ENCODE data around the gene ELAVL2. TPM values are rescaled to one million over a fixed set of nuclear protein-coding genes. Genes with fewer than 3 reads are reported as not detected.
"Not testable (repeated sequence)": the region's sequence is repeated elsewhere in the genome, so short reads cannot be mapped to it uniquely, and the experiment has no call there.

ELAVL2 gene
- total RNA-seq, 1 experiment from 2014 or later = 16.3 TPM

DNA sequence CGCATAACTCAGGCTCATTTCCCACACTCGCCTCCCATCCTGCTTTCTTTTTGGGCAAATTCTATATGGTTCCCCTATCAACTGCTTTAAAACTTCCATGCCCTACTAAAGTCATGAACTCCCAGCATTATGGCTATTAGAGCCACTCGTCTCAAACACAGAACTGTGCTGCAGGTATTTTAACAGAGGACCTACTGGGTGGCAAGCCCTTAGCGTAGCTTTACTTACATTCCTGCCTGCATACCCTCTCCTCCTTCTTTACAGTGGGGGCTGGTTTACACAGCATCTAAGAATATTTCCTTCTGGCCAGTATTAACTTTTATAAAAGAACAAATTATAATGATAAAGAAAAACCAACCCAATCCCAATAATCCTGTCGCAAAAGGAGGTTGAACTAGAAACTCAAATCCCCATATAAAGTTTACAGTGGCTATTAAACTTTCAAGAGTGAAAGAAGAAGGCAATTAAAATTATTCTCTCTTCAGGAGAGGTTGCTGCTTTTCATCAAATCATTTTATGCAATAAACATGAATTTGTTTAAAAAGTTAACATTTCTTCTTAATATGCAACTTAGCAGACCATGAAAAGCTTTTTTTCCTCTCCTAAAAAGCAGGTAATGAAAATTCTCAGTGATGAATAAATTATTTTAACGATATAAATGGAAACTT is 100.6 kb downstream of the ELAVL2 start:
- Histone ChIP-seq H3K36me3 (ENCODE audit: low read depth, low read length) (peaks cover under 1% of the 10 kb centered on the region; the same call in 1 of the 2 replicates), H3K4me3 (ENCODE audit: low read length) (no peak overlapping the region), H3K27ac (ENCODE audit: low read length) (no peak overlapping the region), H3F3A (ENCODE audit: low read length, unreplicated experiment) (no peaks in the 10 kb centered on the region), H3K4me2 (ENCODE audit: low read length) (no peak overlapping the region), H3K4me1 (ENCODE audit: insufficient read depth, low read length) (no peaks in the 10 kb centered on the region), H4K20me1 (ENCODE audit: low read length) (no peaks in the 10 kb centered on the region), H3K9me2 (replicated peaks; ENCODE audit: low read length) (no peaks in the 10 kb centered on the region), H2AFZ (ENCODE audit: low read length) (no peak overlapping the region), H3K79me2 (ENCODE audit: low read length) (peaks cover 24% of the 10 kb centered on the region), H3K27me3 (ENCODE audit: low read length) (no peaks in the 10 kb centered on the region), H3K9ac (ENCODE audit: low read length) (no peak overlapping the region), H3K9me3 (ENCODE audit: low read length) (no peaks in the 10 kb centered on the region)
- TF ChIP-seq, protein P1, sequence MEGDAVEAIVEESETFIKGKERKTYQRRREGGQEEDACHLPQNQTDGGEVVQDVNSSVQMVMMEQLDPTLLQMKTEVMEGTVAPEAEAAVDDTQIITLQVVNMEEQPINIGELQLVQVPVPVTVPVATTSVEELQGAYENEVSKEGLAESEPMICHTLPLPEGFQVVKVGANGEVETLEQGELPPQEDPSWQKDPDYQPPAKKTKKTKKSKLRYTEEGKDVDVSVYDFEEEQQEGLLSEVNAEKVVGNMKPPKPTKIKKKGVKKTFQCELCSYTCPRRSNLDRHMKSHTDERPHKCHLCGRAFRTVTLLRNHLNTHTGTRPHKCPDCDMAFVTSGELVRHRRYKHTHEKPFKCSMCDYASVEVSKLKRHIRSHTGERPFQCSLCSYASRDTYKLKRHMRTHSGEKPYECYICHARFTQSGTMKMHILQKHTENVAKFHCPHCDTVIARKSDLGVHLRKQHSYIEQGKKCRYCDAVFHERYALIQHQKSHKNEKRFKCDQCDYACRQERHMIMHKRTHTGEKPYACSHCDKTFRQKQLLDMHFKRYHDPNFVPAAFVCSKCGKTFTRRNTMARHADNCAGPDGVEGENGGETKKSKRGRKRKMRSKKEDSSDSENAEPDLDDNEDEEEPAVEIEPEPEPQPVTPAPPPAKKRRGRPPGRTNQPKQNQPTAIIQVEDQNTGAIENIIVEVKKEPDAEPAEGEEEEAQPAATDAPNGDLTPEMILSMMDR (conservative IDR thresholded peaks at IDR 0.05; ENCODE audit: low read depth, low read length) = no peak
- TF ChIP-seq EZH2phosphoT487 (IDR thresholded peaks at IDR 0.05; ENCODE audit: borderline replicate concordance, low read length) (no peak), EZH2 (IDR thresholded peaks at IDR 0.05; ENCODE audit: low read length, unreplicated experiment) (no peak)
- no peak for DNase-seq
- intact Hi-C loops (cut with micrococcal nuclease) = no loop called here
- CTCF ChIA-PET = no interaction called here
- no TSS peak for BruUV-seq (replicated peaks)
- POLR2A ChIA-PET (ENCODE audit: unreplicated experiment) = no interaction called here
- ATAC-seq = no peak

GRCh38 chr9:23723672-23724071 is 102.4 kb downstream of the ELAVL2 start:
- intact Hi-C loops (cut with micrococcal nuclease) = no loop called here
- no peaks in the 10 kb centered on the region for H3K4me1 ChIP-seq (ENCODE audit: insufficient read depth, low read length)
- TF ChIP-seq EZH2 (IDR thresholded peaks at IDR 0.05; ENCODE audit: low read length, unreplicated experiment) (no peak), EZH2phosphoT487 (IDR thresholded peaks at IDR 0.05; ENCODE audit: borderline replicate concordance, low read length) (no peak)
- TF ChIP-seq, protein P1 (conservative IDR thresholded peaks at IDR 0.05; ENCODE audit: low read depth, low read length) = no peak
- no peak overlapping the region for H3K9ac ChIP-seq (ENCODE audit: low read length)
- no peak for DNase-seq
- H3K4me2 ChIP-seq (ENCODE audit: low read length) = no peak overlapping the region
- no peak overlapping the region for H2AFZ ChIP-seq (ENCODE audit: low read length)
- no peaks in the 10 kb centered on the region for H4K20me1 ChIP-seq (ENCODE audit: low read length)
- no peaks in the 10 kb centered on the region for H3K9me3 ChIP-seq (ENCODE audit: low read length)
- no peaks in the 10 kb centered on the region for H3K27me3 ChIP-seq (ENCODE audit: low read length)
- no peaks in the 10 kb centered on the region; the same call in 1 of the 2 replicates for H3K36me3 ChIP-seq (ENCODE audit: low read depth, low read length)
- ATAC-seq = no peak
- no peaks in the 10 kb centered on the region for H3K9me2 ChIP-seq (replicated peaks; ENCODE audit: low read length)
- ChIA-PET CTCF (no interaction called here), POLR2A (ENCODE audit: unreplicated experiment) (no interaction called here)
- BruUV-seq (replicated peaks) = no TSS peak
- peaks cover 30% of the 10 kb centered on the region for H3K79me2 ChIP-seq (ENCODE audit: low read length)
- no peak overlapping the region for H3K27ac ChIP-seq (ENCODE audit: low read length)
- H3K4me3 ChIP-seq (ENCODE audit: low read length) = no peak overlapping the region
- no peaks in the 10 kb centered on the region for H3F3A ChIP-seq (ENCODE audit: low read length, unreplicated experiment)

- H3K4me3 ChIP-seq (ENCODE audit: low read length); H3K9me2 ChIP-seq (replicated peaks; ENCODE audit: low read length); H3K36me3 ChIP-seq (ENCODE audit: low read depth, low read length); CTCF ChIA-PET; DNase-seq; intact Hi-C loops (cut with micrococcal nuclease); ATAC-seq; H3K4me2 ChIP-seq (ENCODE audit: low read length); H3K9me3 ChIP-seq (ENCODE audit: low read length); H3F3A ChIP-seq (ENCODE audit: low read length, unreplicated experiment); H3K4me1 ChIP-seq (ENCODE audit: insufficient read depth, low read length); H3K27me3 ChIP-seq (ENCODE audit: low read length); H4K20me1 ChIP-seq (ENCODE audit: low read length); BruUV-seq (replicated peaks); H2AFZ ChIP-seq (ENCODE audit: low read length); H3K9ac ChIP-seq (ENCODE audit: low read length); POLR2A ChIA-PET (ENCODE audit: unreplicated experiment); H3K27ac ChIP-seq (ENCODE audit: low read length): not testable (repeated sequence)
- H3K79me2 ChIP-seq (ENCODE audit: low read length) = peaks cover 30% of the 10 kb centered on the region
Measured at GRCh38 chr9:23723048-23723447, 103.0 kb downstream of the ELAVL2 start.

Data from PC-3 (cell line).